Lower leg skin (tissue), 3 donors: ENCODE data around the gene PCSK5.

Experiments used
- POLR2A ChIP-seq, 2 donors: fragments of 450-650 bp; IDR thresholded peaks; one replicate each; pipeline ENCODE4 v1.6.1; 2016 to 2017; ENCODE audit warnings: antibody characterized with exemption in 2 of 2, mild to moderate bottlenecking in 1 of 2, moderate library complexity in 1 of 2
- TF ChIP-seq, protein P1 (sequence below), 3 donors: fragments of 450-650 bp; IDR thresholded peaks; one replicate each; pipeline ENCODE4 v1.5.1; 2016; ENCODE audit warnings: antibody characterized with exemption in 3 of 3, mild to moderate bottlenecking in 3 of 3, moderate library complexity in 2 of 3

DNA sequence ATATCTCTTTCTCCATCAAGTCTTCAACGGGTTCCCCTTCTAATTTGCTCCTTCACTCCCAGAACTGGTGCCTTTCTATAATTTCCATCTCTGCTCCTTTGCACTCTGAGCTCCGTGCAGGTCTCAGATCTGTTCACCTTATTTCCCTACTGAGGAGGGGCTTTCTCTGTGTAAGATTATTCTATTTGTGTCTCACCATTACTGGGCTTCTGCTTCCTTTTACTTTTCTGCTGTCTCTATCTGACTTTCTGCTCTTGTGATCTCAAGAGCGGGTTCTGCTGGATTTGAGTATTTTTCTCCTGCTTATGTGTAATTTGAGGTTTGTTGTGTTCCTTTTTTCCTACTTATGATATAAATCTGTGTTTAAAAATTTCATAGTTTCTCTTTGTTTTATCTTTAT is 117.5 kb downstream of the PCSK5 start:
- no peak for TF ChIP-seq POLR2A (IDR thresholded peaks at IDR 0.05)
- TF ChIP-seq, protein P1, sequence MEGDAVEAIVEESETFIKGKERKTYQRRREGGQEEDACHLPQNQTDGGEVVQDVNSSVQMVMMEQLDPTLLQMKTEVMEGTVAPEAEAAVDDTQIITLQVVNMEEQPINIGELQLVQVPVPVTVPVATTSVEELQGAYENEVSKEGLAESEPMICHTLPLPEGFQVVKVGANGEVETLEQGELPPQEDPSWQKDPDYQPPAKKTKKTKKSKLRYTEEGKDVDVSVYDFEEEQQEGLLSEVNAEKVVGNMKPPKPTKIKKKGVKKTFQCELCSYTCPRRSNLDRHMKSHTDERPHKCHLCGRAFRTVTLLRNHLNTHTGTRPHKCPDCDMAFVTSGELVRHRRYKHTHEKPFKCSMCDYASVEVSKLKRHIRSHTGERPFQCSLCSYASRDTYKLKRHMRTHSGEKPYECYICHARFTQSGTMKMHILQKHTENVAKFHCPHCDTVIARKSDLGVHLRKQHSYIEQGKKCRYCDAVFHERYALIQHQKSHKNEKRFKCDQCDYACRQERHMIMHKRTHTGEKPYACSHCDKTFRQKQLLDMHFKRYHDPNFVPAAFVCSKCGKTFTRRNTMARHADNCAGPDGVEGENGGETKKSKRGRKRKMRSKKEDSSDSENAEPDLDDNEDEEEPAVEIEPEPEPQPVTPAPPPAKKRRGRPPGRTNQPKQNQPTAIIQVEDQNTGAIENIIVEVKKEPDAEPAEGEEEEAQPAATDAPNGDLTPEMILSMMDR (IDR thresholded peaks at IDR 0.05) = no peak
